NOMO-1 treated with dmso at 0.1 percent for 144 hours (cell line): ENCODE measurements around the gene ZBTB5.
"Not testable (repeated sequence)": the region's sequence is repeated elsewhere in the genome, so short reads cannot be mapped to it uniquely, and the experiment has no call there.

Experiments
- DNase-seq: peaks from one replicate; lab custom pipeline; 2025; ENCODE audit not compliant: unreplicated experiment; lab: John Stamatoyannopoulos, UW

Gene ZBTB5

DNA sequence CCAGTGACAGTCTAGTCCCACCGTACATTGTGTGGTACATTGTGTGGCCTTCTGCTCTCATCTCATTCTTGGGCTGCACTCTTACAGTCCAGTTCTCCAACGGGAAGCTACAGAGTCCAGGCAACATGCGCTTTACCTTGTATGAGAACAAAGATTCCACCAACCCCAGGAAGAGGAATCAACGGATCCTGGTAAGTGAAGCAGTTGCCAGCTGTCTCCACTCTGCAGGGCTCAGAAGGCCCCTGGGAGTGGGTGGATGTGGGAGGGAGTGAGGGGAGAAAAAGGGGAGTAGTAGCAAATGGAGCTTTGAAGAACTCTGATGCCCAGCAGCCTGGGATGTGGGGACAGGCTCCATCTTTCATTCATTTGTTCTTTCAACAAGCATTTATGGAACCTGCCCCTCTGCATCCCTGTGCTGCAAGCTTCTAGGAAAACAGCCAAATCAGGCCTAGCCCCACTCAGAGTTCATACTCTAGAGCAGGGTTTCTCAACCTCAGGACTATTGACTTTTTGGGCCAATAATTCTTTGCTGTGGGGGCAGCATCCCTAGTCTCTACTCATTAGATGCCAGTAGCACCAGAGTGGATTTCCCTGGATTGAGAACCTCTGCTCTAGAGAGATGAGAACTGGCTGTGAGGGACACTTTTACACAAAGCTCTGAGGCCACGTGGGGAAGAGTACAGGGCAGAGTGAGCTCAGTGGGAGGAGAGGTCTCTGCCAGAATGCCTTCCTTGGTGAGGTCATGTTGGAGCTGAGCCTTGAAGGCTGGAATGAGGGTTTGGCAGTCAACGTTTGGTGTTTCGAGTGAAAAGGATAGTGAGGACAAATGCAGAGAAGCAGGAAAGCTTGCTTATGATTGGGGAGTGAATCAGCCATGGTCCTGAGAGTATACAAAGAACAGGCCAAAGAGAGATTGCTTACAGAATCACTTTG, 21.6 kb upstream of the ZBTB5 start:
- DNase-seq = no peak

- no peak for DNase-seq
Measured at GRCh38 chr9:37486256-37486615, 21.0 kb upstream of the ZBTB5 start.

DNA sequence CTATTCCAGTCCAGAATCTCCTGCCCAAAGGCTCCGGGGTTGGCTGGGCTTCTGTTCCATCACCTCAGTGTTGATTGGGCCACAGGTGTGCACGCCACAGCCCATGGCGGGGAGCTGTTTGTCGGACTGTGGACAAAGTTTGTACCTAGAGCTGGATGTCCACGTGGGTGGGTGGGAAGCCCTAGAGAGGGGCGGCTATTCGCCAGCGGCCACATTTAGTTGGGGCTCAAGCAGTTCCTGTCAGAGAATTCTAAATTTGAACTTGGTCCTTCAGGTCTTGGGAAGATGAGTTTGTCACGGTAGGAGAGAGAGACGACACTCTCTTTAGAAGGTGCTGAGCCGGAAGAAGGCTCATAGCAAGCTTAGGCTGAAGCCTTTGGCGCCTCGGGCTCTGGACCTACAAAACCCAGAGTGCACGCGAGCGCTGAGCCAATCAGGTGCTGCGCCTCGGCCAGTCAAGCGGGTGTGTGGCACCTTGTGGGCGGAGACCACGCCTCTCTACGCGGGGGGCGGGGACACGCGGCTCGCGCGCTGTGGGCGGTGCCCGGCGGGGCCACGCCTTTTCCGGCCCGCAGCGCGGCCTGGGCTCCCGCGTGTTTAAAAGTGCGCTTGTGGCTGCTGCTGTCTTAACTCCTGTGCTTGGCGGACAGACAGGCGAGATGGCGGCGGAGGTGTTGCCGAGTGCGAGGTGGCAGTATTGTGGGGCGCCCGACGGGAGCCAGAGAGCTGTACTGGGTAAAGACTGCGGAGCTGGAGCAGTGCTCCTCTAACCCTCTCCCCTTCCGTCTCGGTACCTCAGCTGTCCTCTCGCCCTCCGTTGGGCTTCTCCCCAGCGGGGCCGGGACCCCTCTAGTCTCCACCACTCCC, 20.4 kb upstream of the ZBTB5 start, which contains the start of gene POLR1E:
Gene POLR1E, plus strand, starts transcription at position 560 of the 867 bp plus-strand sequence. Its CDS starts 100 bp downstream, at position 660.
- DNase-seq = peak; percentile 54

DNA sequence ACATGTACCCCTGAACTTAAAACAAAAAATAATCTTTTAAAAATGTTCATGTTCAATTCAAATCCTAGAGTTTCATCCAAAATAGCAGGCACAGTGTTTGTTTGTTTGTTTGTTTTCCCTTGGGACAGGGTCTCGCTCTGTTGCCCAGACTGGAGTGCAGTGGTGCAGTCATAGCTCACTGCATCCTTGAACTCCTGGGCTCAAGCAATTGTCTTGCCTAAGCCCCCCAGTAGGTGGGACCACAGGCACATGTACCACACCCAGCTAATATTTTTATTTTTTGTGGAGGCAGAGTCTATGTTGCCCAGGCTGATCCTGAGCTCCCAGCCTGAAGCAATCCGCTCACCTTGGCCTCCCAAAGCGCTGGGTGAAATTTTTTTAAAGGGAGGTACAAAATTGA, 15.5 kb upstream of the ZBTB5 start:
- no peak for DNase-seq

DNA sequence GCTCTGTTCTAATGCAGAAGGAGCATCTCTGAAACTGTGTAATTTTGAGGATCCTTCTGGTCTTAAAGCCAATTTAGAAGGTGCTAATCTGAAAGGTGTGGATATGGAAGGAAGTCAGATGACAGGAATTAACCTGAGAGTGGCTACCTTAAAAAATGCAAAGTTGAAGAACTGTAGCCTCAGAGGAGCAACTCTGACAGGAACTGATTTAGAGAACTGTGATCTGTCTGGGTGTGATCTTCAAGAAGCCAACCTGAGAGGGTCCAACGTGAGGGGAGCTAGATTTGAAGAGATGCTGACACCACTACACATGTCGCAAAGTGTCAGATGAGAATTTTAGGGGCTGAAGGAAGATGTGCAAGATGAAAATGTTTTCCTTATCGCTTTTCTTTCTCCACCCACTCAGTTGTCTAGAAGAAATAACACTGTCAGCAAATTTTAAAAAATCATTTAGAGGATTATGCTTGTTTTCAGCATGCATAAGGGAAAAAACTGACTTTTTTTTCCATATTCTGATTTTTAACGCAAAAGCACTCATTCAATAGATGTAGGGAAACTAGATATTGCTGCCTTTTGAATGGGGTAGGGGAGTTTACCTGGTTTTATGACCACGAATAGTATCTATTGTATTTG, 12.9 kb upstream of the ZBTB5 start:
- not testable (repeated sequence) for DNase-seq

DNA sequence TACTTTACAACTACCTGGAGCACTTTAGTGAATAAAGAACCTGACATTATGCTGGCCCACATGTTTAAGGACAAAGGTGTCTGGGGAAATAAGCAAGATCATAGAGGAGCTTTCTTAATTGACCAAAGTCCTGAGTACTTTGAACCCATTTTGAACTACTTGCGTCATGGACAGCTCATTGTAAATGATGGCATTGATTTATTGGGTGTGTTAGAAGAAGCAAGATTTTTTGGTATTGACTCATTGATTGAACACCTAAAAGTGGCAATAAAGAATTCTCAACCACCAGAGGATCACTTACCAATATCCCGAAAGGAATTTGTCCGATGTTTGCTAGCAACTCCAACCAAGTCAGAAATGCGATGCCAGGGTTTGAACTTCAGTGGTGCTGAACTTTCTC, 12.2 kb upstream of the ZBTB5 start:
- not testable (repeated sequence) for DNase-seq

GRCh38 chr9:37476930-37477329, 11.7 kb upstream of the ZBTB5 start:
- no peak for DNase-seq

DNA sequence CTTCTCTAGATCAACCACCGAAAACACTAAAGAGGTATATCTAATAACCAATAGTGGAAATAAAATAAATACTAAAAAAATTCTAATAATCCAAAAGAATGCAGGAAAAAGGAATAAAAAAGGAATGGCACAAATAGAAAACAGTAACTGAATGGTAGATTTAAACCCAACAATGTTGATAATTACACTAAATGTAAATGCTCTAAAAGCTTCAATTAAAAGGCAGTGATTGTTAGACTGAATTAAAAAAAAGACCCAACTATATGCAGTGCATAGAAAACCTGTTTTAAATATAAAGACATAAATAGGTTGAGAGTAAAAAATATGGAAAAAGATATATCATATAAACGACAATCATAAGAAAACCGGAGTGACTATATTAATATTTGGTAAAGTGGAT, 9.2 kb upstream of the ZBTB5 start:
- no peak for DNase-seq

GRCh38 chr9:37473982-37474381, 8.7 kb upstream of the ZBTB5 start:
- DNase-seq = not testable (repeated sequence)

DNA sequence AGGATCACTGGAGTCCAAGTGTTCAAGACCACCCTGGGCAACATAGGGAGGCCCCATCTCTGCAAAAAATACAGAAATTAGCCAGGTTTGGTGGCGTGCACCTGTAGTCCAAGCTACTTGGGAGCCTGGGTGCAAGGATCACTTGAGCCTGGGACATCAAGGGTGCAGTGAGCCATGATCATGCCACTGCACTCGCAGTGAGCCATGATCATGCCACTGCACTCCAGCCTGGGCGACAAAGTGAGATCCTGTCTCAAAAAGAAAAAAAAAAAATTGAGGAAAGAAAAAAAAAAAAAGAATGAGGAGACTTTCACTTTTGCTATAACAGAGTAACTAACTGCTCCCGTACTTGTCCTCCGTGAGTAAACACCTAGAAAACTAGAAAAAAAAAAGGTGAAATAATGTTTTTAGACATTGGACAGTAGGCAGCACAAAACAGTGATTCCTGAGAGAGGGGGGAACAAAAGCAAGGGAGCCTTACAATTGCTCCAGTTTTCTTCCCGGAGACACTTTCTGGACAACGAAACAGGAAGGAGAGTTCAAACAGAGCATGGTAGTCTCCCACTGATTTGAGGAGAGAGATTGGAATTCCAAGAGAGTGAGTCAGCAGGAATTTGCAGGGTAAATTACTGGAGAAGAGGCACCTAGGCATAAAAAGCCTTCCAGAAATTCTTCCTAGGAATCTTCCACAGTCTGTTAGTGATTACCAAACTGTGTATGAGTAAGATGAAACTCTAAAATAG, 6.9 kb upstream of the ZBTB5 start:
- DNase-seq = no peak

GRCh38 chr9:37468620-37469019, 3.4 kb upstream of the ZBTB5 start:
- DNase-seq = no peak

GRCh38 chr9:37467530-37467929, 2.3 kb upstream of the ZBTB5 start:
- not testable (repeated sequence) for DNase-seq

- no peak for DNase-seq
Measured at GRCh38 chr9:37466037-37466709, 923 bp upstream of the ZBTB5 start.

- DNase-seq = no peak
Measured at GRCh38 chr9:37464426-37465248, 613 bp downstream of the ZBTB5 start.

- DNase-seq = no peak
Measured at GRCh38 chr9:37464006-37464405, 1.2 kb downstream of the ZBTB5 start.

DNA sequence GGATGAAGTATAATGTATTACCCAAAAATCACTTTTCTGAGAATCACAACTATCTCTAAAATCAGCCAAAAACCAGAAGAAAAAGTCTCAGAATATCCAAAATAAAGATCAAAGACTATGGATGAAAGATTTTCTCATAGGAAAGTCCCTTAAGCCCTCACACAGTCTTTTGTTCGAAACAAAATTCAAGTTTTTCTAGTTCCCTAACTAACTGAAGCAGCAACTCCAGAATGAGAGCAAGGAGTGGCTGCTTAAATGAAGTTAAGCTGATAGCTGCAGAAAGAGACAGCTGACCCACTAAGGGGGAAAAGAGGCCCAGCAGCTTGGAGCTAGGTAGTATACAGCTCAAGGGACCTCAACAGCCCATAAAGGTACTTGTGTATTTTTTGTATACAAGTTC, 8.4 kb downstream of the ZBTB5 start:
- DNase-seq = no peak

DNA sequence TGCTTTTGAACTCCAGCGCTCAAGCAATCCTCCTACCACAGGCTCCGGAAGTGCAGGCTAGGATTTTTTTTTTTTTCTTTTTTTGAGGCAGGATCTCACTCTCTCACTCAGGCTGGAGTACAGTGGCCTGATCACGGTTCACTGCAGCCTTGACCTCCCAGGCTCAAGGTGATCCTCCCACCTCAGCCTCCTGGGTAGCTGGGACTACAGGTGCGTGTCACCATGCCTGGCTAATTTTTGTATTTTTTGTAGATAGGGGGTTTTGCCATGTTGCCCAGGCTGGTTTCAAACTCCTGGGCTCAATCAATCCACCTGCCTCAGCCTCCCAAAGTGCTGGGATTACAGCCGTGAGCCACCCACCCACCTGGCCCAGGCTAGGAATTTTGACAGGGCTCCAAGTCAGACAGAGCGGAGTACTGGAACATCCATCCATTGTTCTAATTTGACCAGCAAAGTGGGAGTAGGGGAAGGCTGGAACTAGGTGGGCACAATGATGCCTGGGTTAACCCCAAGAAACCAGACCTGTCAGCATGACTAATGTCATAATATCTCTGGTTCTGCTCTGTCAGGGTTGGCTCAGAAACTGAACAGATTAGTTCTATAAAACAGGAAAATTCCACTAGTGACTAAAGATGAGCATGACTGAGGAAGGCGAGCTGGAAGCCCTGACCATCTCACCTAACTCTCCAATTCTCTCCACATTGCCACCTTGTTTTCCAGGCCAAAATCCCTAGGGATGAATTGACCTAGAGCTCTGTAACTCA, 9.2 kb downstream of the ZBTB5 start:
- DNase-seq = no peak

DNA sequence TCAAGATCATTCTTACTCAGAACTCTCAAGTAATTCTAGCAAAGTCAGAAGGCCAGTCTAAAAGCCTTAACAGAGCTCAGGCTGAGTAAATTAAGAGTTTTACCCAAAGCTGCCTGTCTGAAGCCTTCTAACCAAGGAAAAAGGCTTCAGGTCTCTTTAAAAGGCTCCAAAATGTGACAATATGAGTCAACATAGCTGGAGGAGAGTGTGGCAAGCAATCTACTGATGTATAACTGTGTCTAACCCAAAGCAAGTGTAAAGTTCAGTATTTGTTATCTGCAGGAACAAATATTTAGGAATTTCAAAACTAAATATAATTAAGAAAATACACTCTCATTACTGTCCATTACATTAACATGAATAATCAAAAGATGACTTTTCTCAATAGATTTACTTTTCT, 11.0 kb downstream of the ZBTB5 start:
- DNase-seq = no peak

DNA sequence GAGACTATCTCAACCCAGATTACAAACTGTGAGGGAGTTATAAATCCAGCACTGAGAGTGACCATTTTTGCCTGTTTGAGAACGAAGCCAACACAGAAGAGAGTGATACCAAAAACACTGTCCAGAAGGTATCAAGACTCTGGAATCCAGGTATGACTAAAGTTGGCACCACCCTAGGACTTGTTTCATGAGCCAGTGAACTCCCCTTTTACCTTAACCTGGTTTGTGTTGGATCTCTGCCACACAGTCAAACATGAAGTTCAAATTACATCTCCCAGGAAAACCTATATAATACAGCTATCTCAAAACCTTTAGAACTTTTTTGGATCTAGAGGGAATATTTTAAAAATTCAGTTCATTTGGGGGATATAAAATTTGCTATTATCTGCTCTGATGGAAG, 11.4 kb downstream of the ZBTB5 start:
- DNase-seq = no peak
